ENCODE measurements around the gene TFIP11.

TFIP11 gene

GRCh38 chr22:26463101-26463661 lies 49.1 kb downstream of the TFIP11 start:
- TF ChIP-seq POLR2A (IDR thresholded peaks at IDR 0.05; ENCODE audit: extremely low read depth, insufficient read length) (no peak), CTCF (IDR thresholded peaks at IDR 0.05; ENCODE audit: low read depth, low read length) (no peak), MYC (IDR thresholded peaks at IDR 0.05; ENCODE audit: low read depth, low read length) (no peak), MAX (IDR thresholded peaks at IDR 0.05; ENCODE audit: low read depth, low read length) (no peak)
- no peak overlapping the region for H3K4me3 ChIP-seq (ENCODE audit: low read depth, low read length)
- DNase-seq (ENCODE audit: low read depth) = no peak

- TF ChIP-seq MAX (IDR thresholded peaks at IDR 0.05; ENCODE audit: low read depth, low read length) (no peak), CTCF (IDR thresholded peaks at IDR 0.05; ENCODE audit: low read depth, low read length) (no peak), MYC (IDR thresholded peaks at IDR 0.05; ENCODE audit: low read depth, low read length) (no peak), POLR2A (IDR thresholded peaks at IDR 0.05; ENCODE audit: extremely low read depth, insufficient read length) (no peak)
- DNase-seq (ENCODE audit: low read depth) = no peak
- no peak overlapping the region for H3K4me3 ChIP-seq (ENCODE audit: low read depth, low read length)
These were observed 49.6 kb downstream of the TFIP11 start for GRCh38 chr22:26462641-26463040.

DNA sequence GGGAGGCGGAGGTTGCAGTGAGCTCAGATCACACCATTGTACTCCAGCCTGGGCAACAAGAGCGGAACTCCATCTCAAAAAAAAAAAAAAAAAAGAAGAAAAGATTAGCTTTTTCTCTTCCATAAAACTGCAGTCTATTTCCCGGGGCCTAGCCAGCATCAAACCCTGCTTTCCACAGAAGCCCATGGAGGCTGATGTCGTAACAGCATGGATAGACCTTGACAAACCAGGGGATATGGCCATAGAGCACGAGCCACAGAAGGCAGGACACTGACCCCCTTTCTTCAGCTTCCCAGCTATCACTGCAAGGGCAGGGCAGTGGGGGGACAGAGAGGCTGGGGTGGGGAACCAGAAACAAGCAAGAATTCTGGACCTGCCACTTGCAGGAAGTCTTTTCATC lies 50.2 kb downstream of the TFIP11 start:
- DNase-seq (ENCODE audit: low read depth) = no peak
- TF ChIP-seq MAX (IDR thresholded peaks at IDR 0.05; ENCODE audit: low read depth, low read length) (no peak), CTCF (IDR thresholded peaks at IDR 0.05; ENCODE audit: low read depth, low read length) (no peak), POLR2A (IDR thresholded peaks at IDR 0.05; ENCODE audit: extremely low read depth, insufficient read length) (no peak), MYC (IDR thresholded peaks at IDR 0.05; ENCODE audit: low read depth, low read length) (no peak)
- no peak overlapping the region for H3K4me3 ChIP-seq (ENCODE audit: low read depth, low read length)

GRCh38 chr22:26461188-26461810 lies 51.0 kb downstream of the TFIP11 start:
- TF ChIP-seq CTCF (IDR thresholded peaks at IDR 0.05; ENCODE audit: low read depth, low read length) = peak; percentile 74
- no peak for TF ChIP-seq MYC (IDR thresholded peaks at IDR 0.05; ENCODE audit: low read depth, low read length)
- H3K4me3 ChIP-seq (ENCODE audit: low read depth, low read length) = no peak overlapping the region
- DNase-seq (ENCODE audit: low read depth) = peak; percentile 53

- no peak for TF ChIP-seq POLR2A (IDR thresholded peaks at IDR 0.05; ENCODE audit: extremely low read depth, insufficient read length)
- no peak for TF ChIP-seq MYC (IDR thresholded peaks at IDR 0.05; ENCODE audit: low read depth, low read length)
- TF ChIP-seq MAX (IDR thresholded peaks at IDR 0.05; ENCODE audit: low read depth, low read length) = no peak
- no peak for TF ChIP-seq CTCF (IDR thresholded peaks at IDR 0.05; ENCODE audit: low read depth, low read length)
- no peak overlapping the region for H3K4me3 ChIP-seq (ENCODE audit: low read depth, low read length)
- DNase-seq (ENCODE audit: low read depth) = no peak
These were observed 52.1 kb downstream of the TFIP11 start for GRCh38 chr22:26460202-26460601.

Measured in NB4 (cell line).